Fibroblast of peridontal ligament (primary cell): ENCODE measurements around the gene ZNF181.

Experiments used
- DNase-seq: peaks from one replicate; pipeline ENCODE4 v3.0.0-alpha.2; 2010; ENCODE audit errors: extremely low read depth

The ZNF181 gene

DNA sequence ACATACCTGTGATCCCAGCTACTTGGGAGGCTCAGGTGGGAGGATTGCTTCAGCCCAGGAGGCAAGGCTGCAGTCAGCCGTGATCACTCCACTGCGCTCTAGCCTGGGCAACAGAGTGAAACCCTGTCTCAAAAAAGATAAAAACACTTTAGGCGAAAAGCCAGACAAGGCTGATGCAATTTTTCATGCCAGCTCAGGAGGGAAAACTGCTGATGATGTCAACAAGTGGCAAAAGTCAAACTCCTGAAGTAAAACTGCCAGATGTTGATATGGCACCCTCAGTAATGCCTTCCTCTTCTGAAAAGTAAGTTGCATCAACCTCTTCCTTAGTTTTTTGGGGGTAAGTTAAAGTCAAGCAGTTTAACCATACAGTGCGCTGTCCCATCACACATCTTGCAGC, 23.4 kb downstream of the ZNF181 start:
- DNase-seq = no peak

DNA sequence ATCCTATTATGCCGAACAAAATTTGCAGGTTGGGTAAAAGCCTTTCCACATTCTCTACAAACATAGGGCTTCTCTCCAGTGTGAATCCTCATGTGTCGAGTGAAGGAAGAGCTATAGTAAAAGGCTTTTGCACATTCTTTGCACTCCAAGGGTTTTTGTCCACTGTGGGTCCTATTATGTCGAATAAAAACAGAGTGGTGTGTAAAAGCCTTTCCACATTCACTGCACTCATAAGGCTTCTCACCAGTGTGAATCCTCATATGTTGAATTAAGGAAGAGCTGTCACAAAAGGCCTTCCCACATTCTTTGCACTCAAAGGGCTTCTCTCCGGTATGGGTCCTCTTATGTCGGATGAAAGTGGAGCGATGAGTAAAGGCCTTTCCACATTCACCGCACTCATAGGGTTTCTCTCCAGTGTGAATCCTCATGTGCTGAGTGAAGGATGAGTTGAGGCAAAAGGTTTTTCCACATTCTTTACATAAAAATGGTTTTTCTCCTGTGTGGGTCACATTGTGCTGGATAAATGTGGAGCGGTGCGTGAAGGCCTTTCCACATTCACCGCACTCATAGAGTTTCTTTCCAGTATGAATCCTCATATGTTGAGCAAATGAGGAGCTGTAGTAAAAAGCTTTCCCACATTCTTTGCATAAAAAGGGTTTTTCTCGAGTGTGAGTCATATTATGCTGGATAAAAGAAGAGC, 25.3 kb downstream of the ZNF181 start:
- DNase-seq = peak; percentile 0

GRCh38 chr19:34766386-34766785, 32.3 kb downstream of the ZNF181 start:
- no peak for DNase-seq

- DNase-seq = no peak
These were observed 33.9 kb downstream of the ZNF181 start for GRCh38 chr19:34767951-34768350.

DNA sequence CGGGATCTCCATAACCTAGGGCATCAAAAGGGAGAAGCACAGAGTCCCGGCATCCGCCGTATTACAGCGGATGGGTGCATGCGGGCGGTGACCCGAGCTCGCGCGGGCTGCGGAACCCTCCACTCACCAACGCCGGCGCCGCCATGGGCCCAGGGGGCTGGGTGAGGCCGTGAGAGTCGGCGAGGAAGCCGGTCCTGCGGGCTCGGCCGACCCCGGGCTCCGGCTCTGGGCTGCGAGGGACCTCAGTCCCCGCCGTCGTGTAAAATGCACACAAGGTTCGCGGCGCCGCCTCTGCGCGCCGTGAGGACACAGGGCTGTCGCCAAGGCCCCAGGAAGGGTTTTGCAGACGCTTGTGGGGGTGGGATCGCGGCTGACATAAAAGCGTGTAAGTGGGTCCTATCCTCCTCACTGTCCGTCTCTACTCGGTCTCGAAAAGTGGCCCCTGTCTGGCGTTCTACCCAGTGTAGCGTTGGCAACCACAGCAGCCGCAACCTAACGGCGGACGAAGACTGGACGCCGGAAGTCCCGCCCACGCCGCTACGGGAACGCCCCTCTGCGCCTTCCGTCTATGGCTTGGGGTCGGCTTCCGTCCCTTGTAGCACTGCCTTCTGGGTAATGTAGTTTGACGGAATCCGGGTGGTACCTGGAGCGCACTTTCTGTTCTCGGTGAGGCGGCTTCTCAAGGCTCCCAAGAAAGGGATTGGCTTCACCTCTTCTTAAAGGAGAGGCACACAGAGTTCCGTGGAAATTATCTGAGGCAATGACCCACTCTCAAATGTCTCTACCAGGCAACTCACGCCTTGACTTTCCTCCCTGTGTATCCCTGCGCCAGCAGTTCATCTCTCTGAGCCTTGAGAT, 38.9 kb downstream of the ZNF181 start, which contains the start of gene ZNF599:
Gene ZNF599 (minus strand): TSS at position 519 of the 858 bp plus-strand sequence. CDS start 374 bp downstream, at position 145.
- DNase-seq = peak; percentile 82

- DNase-seq = no peak
These were observed 39.5 kb downstream of the ZNF181 start for GRCh38 chr19:34773555-34773864.

DNA sequence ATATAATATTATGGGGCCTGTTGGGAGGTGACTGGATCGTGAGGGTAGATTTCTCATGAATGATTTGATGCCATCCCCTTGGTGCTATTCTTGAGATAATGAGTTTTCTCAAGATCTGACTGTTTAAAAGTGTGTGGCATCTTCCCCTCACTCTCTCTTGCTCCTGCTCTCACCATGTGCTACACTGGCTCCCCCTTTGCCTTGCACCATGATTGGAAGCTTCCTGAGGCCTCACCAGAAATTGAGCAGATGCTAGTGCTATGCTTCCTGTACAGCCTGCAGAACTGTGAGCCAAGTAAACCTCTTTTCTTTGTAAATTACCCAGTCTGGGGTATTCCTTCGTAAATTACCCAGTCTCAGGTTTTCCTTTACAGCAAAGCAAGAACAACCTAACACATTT, 40.8 kb downstream of the ZNF181 start:
- DNase-seq = no peak

- no peak for DNase-seq
These were observed 44.3 kb downstream of the ZNF181 start for GRCh38 chr19:34778342-34778741.

GRCh38 chr19:34779652-34780051, 45.6 kb downstream of the ZNF181 start:
- DNase-seq = no peak

GRCh38 chr19:34786236-34786635, 52.2 kb downstream of the ZNF181 start:
- no peak for DNase-seq

- DNase-seq = no peak
These were observed 53.2 kb downstream of the ZNF181 start for GRCh38 chr19:34787059-34787824.

DNA sequence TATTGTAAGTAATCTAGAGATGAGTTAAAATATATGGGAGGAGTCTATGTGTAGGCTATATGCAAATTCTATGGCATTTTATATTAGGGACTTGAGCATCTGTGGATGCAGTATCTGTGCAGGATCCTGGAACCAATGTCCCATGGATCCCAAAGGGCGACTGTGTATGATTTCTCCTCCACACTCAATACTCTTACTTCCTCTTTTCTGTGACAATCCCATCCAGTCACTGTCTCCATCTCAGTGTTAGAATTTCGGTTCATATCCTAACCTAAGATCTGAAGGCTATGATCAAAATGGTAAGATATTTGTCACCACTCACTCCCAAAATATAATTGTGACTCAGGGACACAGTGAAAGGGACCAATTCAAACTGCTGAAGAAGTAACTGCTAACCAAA, 54.0 kb downstream of the ZNF181 start:
- no peak for DNase-seq

DNA sequence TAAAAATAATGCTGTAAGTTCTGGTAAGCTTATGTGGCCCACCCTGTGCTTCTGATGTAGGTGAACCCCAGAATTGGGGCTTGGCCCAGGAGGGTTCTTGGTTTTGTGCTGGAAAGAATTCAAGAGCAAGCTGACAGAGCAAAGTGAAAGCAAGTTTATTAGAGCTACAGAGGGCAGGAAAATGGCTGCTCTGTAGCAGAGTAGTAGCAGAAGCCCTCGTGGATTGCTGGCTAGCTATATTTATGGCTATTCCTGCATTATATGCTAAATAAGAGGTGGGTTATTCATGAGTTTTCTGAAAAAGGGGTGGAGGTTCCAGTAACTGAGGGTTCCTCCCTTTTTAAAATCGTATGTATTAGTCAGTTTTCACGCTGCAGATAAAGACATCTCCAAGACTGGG, 59.5 kb downstream of the ZNF181 start:
- peak; percentile 26 for DNase-seq

- no peak for DNase-seq
These were observed 60.3 kb downstream of the ZNF181 start for GRCh38 chr19:34794066-34794960.
